ENCODE results near the gene CFAP90. TPM values are rescaled to one million over a fixed set of nuclear protein-coding genes. Genes with fewer than 3 reads are reported as not detected.

CFAP90 gene
- total RNA-seq, 2 donors from 2014 or later: not detected

GRCh38 chr5:7851240-7851592 is 283 bp upstream of the CFAP90 start:
- H3K27ac ChIP-seq: no peak overlapping the region
- TF ChIP-seq CTCF (IDR thresholded peaks at IDR 0.05): no peak
- DNase-seq (ENCODE audit: low spot score): no peak

DNA sequence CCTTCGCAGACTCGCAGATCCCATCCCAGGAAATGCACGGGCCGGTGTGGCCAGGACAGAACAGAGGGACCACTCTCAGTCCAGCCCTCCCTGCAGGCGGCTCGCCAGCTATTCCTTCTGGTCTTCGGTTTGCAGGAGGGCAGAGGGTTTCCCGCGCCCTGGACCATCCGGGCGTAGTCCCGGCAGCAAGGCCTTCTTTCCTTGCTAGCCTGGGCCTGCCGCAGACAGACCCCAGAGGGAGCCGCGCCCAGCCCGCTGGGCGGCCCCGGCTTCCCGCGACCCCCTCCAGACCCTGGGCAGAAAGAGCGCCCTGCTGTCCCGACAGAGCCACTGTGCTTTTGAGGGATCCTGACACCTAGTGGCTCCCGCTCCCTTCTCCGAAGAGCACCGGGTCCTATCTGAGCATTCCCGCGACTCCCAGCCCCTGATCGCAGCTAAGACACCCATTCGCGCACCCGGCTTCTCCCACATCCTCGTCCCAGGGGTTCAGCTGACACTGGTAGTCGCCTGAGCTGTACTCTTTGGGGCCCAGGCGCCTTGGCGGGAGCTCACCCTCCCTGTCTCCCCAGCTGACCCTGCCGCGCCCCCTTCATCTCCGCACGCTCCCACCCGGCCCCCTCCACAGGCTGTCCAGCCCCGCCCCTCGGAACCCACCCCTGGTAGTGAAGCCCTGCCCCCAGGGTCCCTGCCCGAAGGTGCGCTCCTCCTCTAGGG is 1.1 kb downstream of the CFAP90 start:
- Histone ChIP-seq H3K4me3 (peak overlapping the region; percentile 75), H3K4me1 (ENCODE audit: control insufficient read depth in 1 of 2, low read depth in 2 of 2) (peaks cover 5 to 16% of the 10 kb centered on the region in 2 donors), H3K27me3 (replicated peaks; ENCODE audit: insufficient read depth) (no peaks in the 10 kb centered on the region), H3K27ac (no peak overlapping the region), H3K9me3 (no peaks in the 10 kb centered on the region), H3K36me3 (no peaks in the 10 kb centered on the region)
- TF ChIP-seq CTCF (IDR thresholded peaks at IDR 0.05): no peak
- DNase-seq (ENCODE audit: low spot score) (no peak), ATAC-seq (ENCODE audit: insufficient number of reproducible peaks, low FRiP score, low read depth) (no peak)

More at GRCh38 chr5:7851240-7851592, 283 bp upstream of the CFAP90 start:
- Histone ChIP-seq H3K4me1 (ENCODE audit: control insufficient read depth in 1 of 2, low read depth in 2 of 2) (peaks cover 5 to 16% of the 10 kb centered on the region in 2 donors), H3K36me3 (no peaks in the 10 kb centered on the region), H3K4me3 (peak overlapping the region; percentile 75), H3K27me3 (replicated peaks; ENCODE audit: insufficient read depth) (no peaks in the 10 kb centered on the region), H3K9me3 (no peaks in the 10 kb centered on the region)
- ATAC-seq (ENCODE audit: insufficient number of reproducible peaks, low FRiP score, low read depth): no peak

- Histone ChIP-seq H3K4me3 (no peak overlapping the region), H3K9me3 (no peaks in the 10 kb centered on the region), H3K27ac (no peak overlapping the region), H3K36me3 (no peaks in the 10 kb centered on the region), H3K27me3 (replicated peaks; ENCODE audit: insufficient read depth) (no peaks in the 10 kb centered on the region), H3K4me1 (ENCODE audit: control insufficient read depth in 1 of 2, low read depth in 2 of 2) (peaks cover 5 to 16% of the 10 kb centered on the region in 2 donors)
- no peak for ATAC-seq (ENCODE audit: insufficient number of reproducible peaks, low FRiP score, low read depth)
- no peak for DNase-seq (ENCODE audit: low spot score)
- TF ChIP-seq CTCF (IDR thresholded peaks at IDR 0.05): no peak
Observed at GRCh38 chr5:7848296-7848695, 2.6 kb downstream of the CFAP90 start.

- Histone ChIP-seq H3K4me3 (no peak overlapping the region), H3K27ac (no peak overlapping the region), H3K9me3 (no peaks in the 10 kb centered on the region), H3K36me3 (no peaks in the 10 kb centered on the region), H3K27me3 (replicated peaks; ENCODE audit: insufficient read depth) (no peaks in the 10 kb centered on the region), H3K4me1 (ENCODE audit: control insufficient read depth in 1 of 2, low read depth in 2 of 2) (peaks cover 5 to 8% of the 10 kb centered on the region in 2 donors)
- DNase-seq (ENCODE audit: low spot score): no peak
- no peak for ATAC-seq (ENCODE audit: insufficient number of reproducible peaks, low FRiP score, low read depth)
- TF ChIP-seq CTCF (IDR thresholded peaks at IDR 0.05): no peak
Observed at GRCh38 chr5:7846327-7846726, 4.6 kb downstream of the CFAP90 start.

GRCh38 chr5:7845557-7845956 is 5.4 kb downstream of the CFAP90 start:
- DNase-seq (ENCODE audit: low spot score): no peak

More at GRCh38 chr5:7845557-7845956, 5.4 kb downstream of the CFAP90 start:
- Histone ChIP-seq H3K27ac (no peak overlapping the region), H3K4me3 (no peak overlapping the region), H3K4me1 (ENCODE audit: control insufficient read depth in 1 of 2, low read depth in 2 of 2) (peaks cover 5 to 8% of the 10 kb centered on the region in 2 donors), H3K9me3 (no peaks in the 10 kb centered on the region), H3K36me3 (no peaks in the 10 kb centered on the region), H3K27me3 (replicated peaks; ENCODE audit: insufficient read depth) (no peaks in the 10 kb centered on the region)
- ATAC-seq (ENCODE audit: insufficient number of reproducible peaks, low FRiP score, low read depth): no peak
- TF ChIP-seq CTCF (IDR thresholded peaks at IDR 0.05): no peak

Data from thoracic aorta (tissue), 2 donors.